ENCODE measurements around the gene WASHC2A. TPM values are rescaled to one million over a fixed set of nuclear protein-coding genes. Genes with fewer than 3 reads are reported as not detected.
"Not testable (repeated sequence)": the region's sequence is repeated elsewhere in the genome, so short reads cannot be mapped to it uniquely, and the experiment has no call there.

WASHC2A gene
- total and polyA plus RNA-seq, 5 donors from 2014 or later: 10.5 to 65.4 (median 17.2) TPM

GRCh38 chr10:50075544-50075943 lies 7.8 kb downstream of the WASHC2A start:
- H3K27me3 Mint-ChIP-seq; H3K27ac ChIP-seq (ENCODE audit: insufficient read depth, low read length, poor library complexity, severe bottlenecking); H3K36me3 Mint-ChIP-seq; H3K4me3 Mint-ChIP-seq; H3K4me3 ChIP-seq (ENCODE audit: low read depth, low read length); H3K27me3 ChIP-seq (ENCODE audit: control insufficient read depth, insufficient read depth, low read length); H3K36me3 ChIP-seq (ENCODE audit: control insufficient read depth, insufficient read depth, low read length); H3K9me3 Mint-ChIP-seq; DNase-seq; H3K9me3 ChIP-seq (ENCODE audit: control insufficient read depth in 2 of 2, low read length in 2 of 2); ATAC-seq (ENCODE audit: low read depth in 2 of 2); H3K27ac Mint-ChIP-seq; H3K4me1 Mint-ChIP-seq; H3K4me1 ChIP-seq (ENCODE audit: control insufficient read depth, insufficient read depth, low read length, poor library complexity, severe bottlenecking): not testable (repeated sequence)

GRCh38 chr10:50091304-50091703 lies 23.6 kb downstream of the WASHC2A start:
- H3K36me3 ChIP-seq (ENCODE audit: control insufficient read depth, insufficient read depth, low read length); H3K9me3 ChIP-seq (ENCODE audit: control insufficient read depth in 2 of 2, low read length in 2 of 2); H3K27me3 ChIP-seq (ENCODE audit: control insufficient read depth, insufficient read depth, low read length); ATAC-seq (ENCODE audit: low read depth in 2 of 2); H3K4me1 Mint-ChIP-seq; H3K9me3 Mint-ChIP-seq; H3K36me3 Mint-ChIP-seq; H3K27ac ChIP-seq (ENCODE audit: insufficient read depth, low read length, poor library complexity, severe bottlenecking); H3K4me3 ChIP-seq (ENCODE audit: low read depth, low read length); H3K4me3 Mint-ChIP-seq; H3K27me3 Mint-ChIP-seq; H3K4me1 ChIP-seq (ENCODE audit: control insufficient read depth, insufficient read depth, low read length, poor library complexity, severe bottlenecking); H3K27ac Mint-ChIP-seq; DNase-seq: not testable (repeated sequence)

- not testable (repeated sequence) for H3K9me3 Mint-ChIP-seq; H3K4me3 Mint-ChIP-seq; H3K36me3 Mint-ChIP-seq; H3K27me3 Mint-ChIP-seq; H3K4me1 Mint-ChIP-seq; ATAC-seq (ENCODE audit: low read depth in 2 of 2); H3K27ac ChIP-seq (ENCODE audit: insufficient read depth, low read length, poor library complexity, severe bottlenecking); H3K36me3 ChIP-seq (ENCODE audit: control insufficient read depth, insufficient read depth, low read length); H3K4me1 ChIP-seq (ENCODE audit: control insufficient read depth, insufficient read depth, low read length, poor library complexity, severe bottlenecking); H3K27ac Mint-ChIP-seq; H3K27me3 ChIP-seq (ENCODE audit: control insufficient read depth, insufficient read depth, low read length); H3K4me3 ChIP-seq (ENCODE audit: low read depth, low read length); DNase-seq; H3K9me3 ChIP-seq (ENCODE audit: control insufficient read depth in 2 of 2, low read length in 2 of 2)
Measured at GRCh38 chr10:50092928-50093327, 25.2 kb downstream of the WASHC2A start.

GRCh38 chr10:50094630-50095029 lies 26.9 kb downstream of the WASHC2A start:
- not testable (repeated sequence) for ATAC-seq (ENCODE audit: low read depth in 2 of 2); H3K36me3 ChIP-seq (ENCODE audit: control insufficient read depth, insufficient read depth, low read length); H3K27me3 ChIP-seq (ENCODE audit: control insufficient read depth, insufficient read depth, low read length); H3K27ac ChIP-seq (ENCODE audit: insufficient read depth, low read length, poor library complexity, severe bottlenecking); H3K27ac Mint-ChIP-seq; H3K9me3 Mint-ChIP-seq; H3K4me1 Mint-ChIP-seq; H3K27me3 Mint-ChIP-seq; H3K4me3 Mint-ChIP-seq; H3K4me1 ChIP-seq (ENCODE audit: control insufficient read depth, insufficient read depth, low read length, poor library complexity, severe bottlenecking); H3K36me3 Mint-ChIP-seq; H3K9me3 ChIP-seq (ENCODE audit: control insufficient read depth in 2 of 2, low read length in 2 of 2); DNase-seq; H3K4me3 ChIP-seq (ENCODE audit: low read depth, low read length)

- ATAC-seq (ENCODE audit: low read depth in 2 of 2); H3K9me3 Mint-ChIP-seq; H3K27me3 ChIP-seq (ENCODE audit: control insufficient read depth, insufficient read depth, low read length); DNase-seq; H3K27ac ChIP-seq (ENCODE audit: insufficient read depth, low read length, poor library complexity, severe bottlenecking); H3K4me3 ChIP-seq (ENCODE audit: low read depth, low read length); H3K27ac Mint-ChIP-seq; H3K4me1 Mint-ChIP-seq; H3K4me1 ChIP-seq (ENCODE audit: control insufficient read depth, insufficient read depth, low read length, poor library complexity, severe bottlenecking); H3K36me3 ChIP-seq (ENCODE audit: control insufficient read depth, insufficient read depth, low read length); H3K27me3 Mint-ChIP-seq; H3K4me3 Mint-ChIP-seq; H3K9me3 ChIP-seq (ENCODE audit: control insufficient read depth in 2 of 2, low read length in 2 of 2); H3K36me3 Mint-ChIP-seq: not testable (repeated sequence)
Measured at GRCh38 chr10:50095402-50095801, 27.6 kb downstream of the WASHC2A start.

- not testable (repeated sequence) for H3K27ac ChIP-seq (ENCODE audit: insufficient read depth, low read length, poor library complexity, severe bottlenecking); ATAC-seq (ENCODE audit: low read depth in 2 of 2); H3K27ac Mint-ChIP-seq; H3K4me1 Mint-ChIP-seq; H3K9me3 ChIP-seq (ENCODE audit: control insufficient read depth in 2 of 2, low read length in 2 of 2); DNase-seq; H3K4me1 ChIP-seq (ENCODE audit: control insufficient read depth, insufficient read depth, low read length, poor library complexity, severe bottlenecking); H3K4me3 ChIP-seq (ENCODE audit: low read depth, low read length); H3K9me3 Mint-ChIP-seq; H3K36me3 ChIP-seq (ENCODE audit: control insufficient read depth, insufficient read depth, low read length); H3K27me3 ChIP-seq (ENCODE audit: control insufficient read depth, insufficient read depth, low read length); H3K27me3 Mint-ChIP-seq; H3K4me3 Mint-ChIP-seq
- H3K36me3 Mint-ChIP-seq: peaks cover 14% of the 10 kb centered on the region
Measured at GRCh38 chr10:50096722-50097121, 29.0 kb downstream of the WASHC2A start.

GRCh38 chr10:50098645-50099044 lies 30.9 kb downstream of the WASHC2A start:
- H3K4me3 ChIP-seq (ENCODE audit: low read depth, low read length); H3K4me1 Mint-ChIP-seq; H3K27ac Mint-ChIP-seq; DNase-seq; H3K9me3 ChIP-seq (ENCODE audit: control insufficient read depth in 2 of 2, low read length in 2 of 2); H3K27ac ChIP-seq (ENCODE audit: insufficient read depth, low read length, poor library complexity, severe bottlenecking); H3K27me3 ChIP-seq (ENCODE audit: control insufficient read depth, insufficient read depth, low read length); H3K27me3 Mint-ChIP-seq; H3K4me1 ChIP-seq (ENCODE audit: control insufficient read depth, insufficient read depth, low read length, poor library complexity, severe bottlenecking); ATAC-seq (ENCODE audit: low read depth in 2 of 2); H3K9me3 Mint-ChIP-seq; H3K4me3 Mint-ChIP-seq: not testable (repeated sequence)
- H3K36me3 ChIP-seq (ENCODE audit: control insufficient read depth, insufficient read depth, low read length): peaks cover 13% of the 10 kb centered on the region
- H3K36me3 Mint-ChIP-seq: peaks cover 19% of the 10 kb centered on the region

GRCh38 chr10:50101139-50101582 lies 33.4 kb downstream of the WASHC2A start:
- H3K27me3 Mint-ChIP-seq: not testable (repeated sequence)

More at GRCh38 chr10:50101139-50101582, 33.4 kb downstream of the WASHC2A start:
- not testable (repeated sequence) for H3K4me1 ChIP-seq (ENCODE audit: control insufficient read depth, insufficient read depth, low read length, poor library complexity, severe bottlenecking); H3K9me3 ChIP-seq (ENCODE audit: control insufficient read depth in 2 of 2, low read length in 2 of 2); H3K4me1 Mint-ChIP-seq; ATAC-seq (ENCODE audit: low read depth in 2 of 2); H3K27ac Mint-ChIP-seq; H3K4me3 ChIP-seq (ENCODE audit: low read depth, low read length); H3K27ac ChIP-seq (ENCODE audit: insufficient read depth, low read length, poor library complexity, severe bottlenecking); H3K4me3 Mint-ChIP-seq; H3K27me3 ChIP-seq (ENCODE audit: control insufficient read depth, insufficient read depth, low read length); H3K9me3 Mint-ChIP-seq; DNase-seq
- peaks cover 13% of the 10 kb centered on the region for H3K36me3 ChIP-seq (ENCODE audit: control insufficient read depth, insufficient read depth, low read length)
- H3K36me3 Mint-ChIP-seq: peaks cover 24% of the 10 kb centered on the region

Measured in CD4-positive, CD25-positive, alpha-beta regulatory T cell (primary cell).